WTC11 (cell line): ENCODE results near the gene RNU5B-1. TPM values are rescaled to one million over a fixed set of nuclear protein-coding genes. Genes with fewer than 3 reads are reported as not detected.

Source experiments
- ATAC-seq: fragments of 200-7000 bp; cut with Tn5 transposase; 2 replicates; pipeline ENCODE4 v1.10.0; 2021; ENCODE audit warnings: mild to moderate bottlenecking, moderate library complexity
- CTCF ChIA-PET: fragments of 300-600 bp; sonication (Branson Sonifier 250); formaldehyde crosslinking; loops from one replicate; lab custom pipeline; 2021; ENCODE audit warnings: antibody characterized with exemption; lab: Charles Lee
- POLR2A ChIA-PET: fragments of 350-600 bp; sonication (Branson Sonifier 250); formaldehyde crosslinking; loops from one replicate; lab custom pipeline; 2021; ENCODE audit warnings: antibody characterized with exemption; lab: Charles Lee
- DNase-seq: peaks from one replicate; pipeline ENCODE4 v3.0.0; 2021; ENCODE audit warnings: low spot score
- H3K27ac Mint-ChIP-seq: 2 replicates; pipeline ENCODE4 v1.8.0; 2021; ENCODE audit warnings: mixed read lengths
- H3K27me3 Mint-ChIP-seq: 2 replicates; pipeline ENCODE4 v1.8.0; 2021; ENCODE audit warnings: low read depth, mild to moderate bottlenecking, moderate library complexity, mixed read lengths
- H3K36me3 Mint-ChIP-seq: 2 replicates; pipeline ENCODE4 v1.8.0; 2021; ENCODE audit warnings: mixed read lengths
- H3K4me1 Mint-ChIP-seq: 2 replicates; pipeline ENCODE4 v1.8.0; 2022; ENCODE audit warnings: mixed read lengths
- H3K4me3 Mint-ChIP-seq: 2 replicates; pipeline ENCODE4 v1.8.0; 2021; ENCODE audit warnings: mild to moderate bottlenecking, moderate library complexity, mixed read lengths
- H3K9me3 Mint-ChIP-seq: 2 replicates; pipeline ENCODE4 v1.8.0; 2021; ENCODE audit warnings: mixed read lengths
- ATF1 ChIP-seq: sonication (generic); formaldehyde crosslinking; IDR thresholded peaks from 2 replicates; pipeline ENCODE4 v1.8.1; 2023; ENCODE audit warnings: mild to moderate bottlenecking, moderate library complexity, missing genetic modification reagents
- ATF2 ChIP-seq: sonication (generic); formaldehyde crosslinking; IDR thresholded peaks from 2 replicates; pipeline ENCODE4 v1.8.1; 2022; ENCODE audit warnings: low read depth, missing genetic modification reagents, borderline replicate concordance
- CBFB ChIP-seq: sonication (generic); formaldehyde crosslinking; IDR thresholded peaks from 2 replicates; pipeline ENCODE4 v1.8.1; 2022; ENCODE audit warnings: mild to moderate bottlenecking, low read depth, missing genetic modification reagents
- CREM ChIP-seq: sonication (generic); formaldehyde crosslinking; IDR thresholded peaks from 2 replicates; pipeline ENCODE4 v1.8.1; 2022; ENCODE audit warnings: mild to moderate bottlenecking, missing genetic modification reagents, moderate library complexity
- E2F1 ChIP-seq: sonication (generic); formaldehyde crosslinking; IDR thresholded peaks from 2 replicates; pipeline ENCODE4 v1.8.0; 2022; ENCODE audit warnings: mild to moderate bottlenecking, missing genetic modification reagents
- E2F4 ChIP-seq: sonication (generic); formaldehyde crosslinking; IDR thresholded peaks from 2 replicates; pipeline ENCODE4 v1.8.1; 2022; ENCODE audit warnings: low read depth, mild to moderate bottlenecking, moderate library complexity, missing genetic modification reagents, borderline replicate concordance
- E2F5 ChIP-seq: sonication (generic); formaldehyde crosslinking; IDR thresholded peaks from 2 replicates; pipeline ENCODE4 v1.8.1; 2022; ENCODE audit warnings: mild to moderate bottlenecking, moderate library complexity, missing genetic modification reagents
- IRF1 ChIP-seq: sonication (generic); formaldehyde crosslinking; IDR thresholded peaks from 2 replicates; pipeline ENCODE4 v1.8.0; 2023; ENCODE audit warnings: missing genetic modification reagents
- IRF2 ChIP-seq: sonication (generic); formaldehyde crosslinking; IDR thresholded peaks from 2 replicates; pipeline ENCODE4 v1.8.0; 2022; ENCODE audit warnings: low read depth, missing genetic modification reagents, borderline replicate concordance
- MXD4 ChIP-seq: fragments of 250-450 bp; sonication (Bioruptor Pico); IDR thresholded peaks from 2 replicates; pipeline ENCODE4 v1.8.0; 2021; ENCODE audit warnings: mild to moderate bottlenecking, moderate library complexity, borderline replicate concordance
- NR1H2 ChIP-seq: sonication (generic); formaldehyde crosslinking; IDR thresholded peaks from 2 replicates; pipeline ENCODE4 v1.9.0; 2021; ENCODE audit warnings: mild to moderate bottlenecking, moderate library complexity, missing genetic modification reagents
- TCF7 ChIP-seq: sonication (generic); formaldehyde crosslinking; IDR thresholded peaks from 2 replicates; pipeline ENCODE4 v1.8.0; 2022; ENCODE audit warnings: mild to moderate bottlenecking, low read depth, missing genetic modification reagents, moderate library complexity
- USF2 ChIP-seq: sonication (generic); formaldehyde crosslinking; IDR thresholded peaks from 2 replicates; pipeline ENCODE4 v1.8.1; 2023; ENCODE audit warnings: mild to moderate bottlenecking, missing genetic modification reagents, moderate library complexity
- ZBTB21 ChIP-seq: sonication (generic); formaldehyde crosslinking; IDR thresholded peaks from 2 replicates; pipeline ENCODE4 v1.8.1; 2023; ENCODE audit warnings: mild to moderate bottlenecking, missing genetic modification reagents, borderline replicate concordance
- ZMAT4 ChIP-seq: fragments of 250-450 bp; sonication (Bioruptor Pico); IDR thresholded peaks from 2 replicates; pipeline ENCODE4 v1.9.0; 2021; ENCODE audit warnings: mild to moderate bottlenecking
- ZNF121 ChIP-seq: sonication (generic); formaldehyde crosslinking; IDR thresholded peaks from 2 replicates; pipeline ENCODE4 v1.8.0; 2023; ENCODE audit warnings: missing genetic modification reagents
- ZNF219 ChIP-seq: sonication (generic); formaldehyde crosslinking; IDR thresholded peaks from 2 replicates; pipeline ENCODE4 v1.8.0; 2023; ENCODE audit warnings: missing genetic modification reagents, mild to moderate bottlenecking, borderline replicate concordance
- ZNF263 ChIP-seq: sonication (generic); formaldehyde crosslinking; IDR thresholded peaks from 2 replicates; pipeline ENCODE4 v1.8.1; 2022; ENCODE audit warnings: low read depth, mild to moderate bottlenecking, moderate library complexity, missing genetic modification reagents
- ZNF416 ChIP-seq: fragments of 250-450 bp; sonication (Bioruptor Pico); IDR thresholded peaks from 2 replicates; pipeline ENCODE4 v1.9.0; 2021; ENCODE audit warnings: mild to moderate bottlenecking, inconsistent platforms
- ZNF512 ChIP-seq: sonication (generic); formaldehyde crosslinking; IDR thresholded peaks from 2 replicates; pipeline ENCODE4 v1.8.1; 2022; ENCODE audit warnings: missing genetic modification reagents, borderline replicate concordance
- total RNA-seq: library from RNA; stranded (reverse); gene quantifications from 3 replicates; pipeline ENCODE4 v1.2.3, GENCODE V29; 2021

The RNU5B-1 gene
- total RNA-seq, 1 experiment from 2014 or later = not detected

GRCh38 chr15:65338366-65338765 lies 33.9 kb downstream of the RNU5B-1 start:
- no peak for DNase-seq
- Mint-ChIP-seq H3K4me3 (no peak overlapping the region), H3K27ac (peak overlapping the region; percentile 85; the same call in 1 of the 2 replicates), H3K27me3 (no peaks in the 10 kb centered on the region), H3K9me3 (no peaks in the 10 kb centered on the region), H3K4me1 (peaks cover 71% of the 10 kb centered on the region), H3K36me3 (no peaks in the 10 kb centered on the region)
- POLR2A ChIA-PET = interaction anchor here (0.5 to 1.2 kb wide), 3 partner anchors 13 to 83 kb away, joined by 3 to 4 read pairs (median 3); no protein-coding TSS in a partner anchor
- ATAC-seq = no peak
- TF ChIP-seq E2F4 (CRISPR knock-in tag) = no peak
- TF ChIP-seq ATF1 = no peak
- no peak for TF ChIP-seq ZNF121 (CRISPR knock-in tag)
- TF ChIP-seq ZBTB21 = no peak
- TF ChIP-seq E2F1 (CRISPR knock-in tag) = no peak
- no peak for TF ChIP-seq ZNF416 (CRISPR knock-in tag)
- TF ChIP-seq MXD4 (CRISPR knock-in tag) = no peak
- TF ChIP-seq IRF2 = no peak
- TF ChIP-seq IRF1 (CRISPR knock-in tag) = no peak
- TF ChIP-seq NR1H2 (CRISPR knock-in tag) = no peak
- no peak for TF ChIP-seq ZNF263
- no peak for TF ChIP-seq ZNF219 (CRISPR knock-in tag)
- TF ChIP-seq ATF2 (CRISPR knock-in tag) = no peak
- no peak for TF ChIP-seq E2F5 (CRISPR knock-in tag)
- no peak for TF ChIP-seq CREM (CRISPR knock-in tag)
- CTCF ChIA-PET = interaction anchor here (0.8 to 9.4 kb wide), 8 partner anchors 12 to 258 kb away, joined by 3 to 64 read pairs (median 6); no protein-coding TSS in a partner anchor

- TF ChIP-seq USF2 (no peak), CBFB (CRISPR knock-in tag) (no peak), ZNF512 (CRISPR knock-in tag) (no peak), ZMAT4 (CRISPR knock-in tag) (no peak), TCF7 (CRISPR knock-in tag) (no peak)
- POLR2A ChIA-PET = interaction anchor here (0.5 to 1.2 kb wide), 2 partner anchors 12 to 29 kb away, joined by 3 to 4 read pairs; no protein-coding TSS in a partner anchor
- Mint-ChIP-seq H3K36me3 (no peaks in the 10 kb centered on the region), H3K4me1 (peaks cover 67% of the 10 kb centered on the region), H3K27ac (peak overlapping the region; percentile 85; the same call in 1 of the 2 replicates), H3K4me3 (no peak overlapping the region), H3K27me3 (no peaks in the 10 kb centered on the region), H3K9me3 (no peaks in the 10 kb centered on the region)
- DNase-seq = no peak
- ATAC-seq = no peak
- CTCF ChIA-PET = interaction anchor here (0.8 to 9.4 kb wide), 8 partner anchors 9 to 257 kb away, joined by 3 to 64 read pairs (median 6); no protein-coding TSS in a partner anchor
Measured at GRCh38 chr15:65338823-65339222, 34.3 kb downstream of the RNU5B-1 start.
